PFSK-1 (cell line): ENCODE results near the gene ARHGAP6.

Experiments
- FOXP2 ChIP-seq: optimal IDR thresholded peaks from 2 replicates; pipeline ENCODE3; 2011; ENCODE audit warnings: borderline replicate concordance, control low read depth, inconsistent platforms; ENCODE audit not compliant: insufficient read depth; ENCODE audit errors: extremely low read length, extremely low read depth
- POLR2AphosphoS5 ChIP-seq: IDR thresholded peaks from 2 replicates; pipeline ENCODE4 v1.6.1; 2012; ENCODE audit warnings: low read depth, mild to moderate bottlenecking, control low read depth, low read length, moderate library complexity
- REST ChIP-seq, 2 experiments: IDR thresholded peaks; 2 replicates each; pipeline versions ENCODE4 v1.6.1 to v1.8.0; 2011 to 2012; ENCODE audit warnings: low read depth in 2 of 2, low read length in 2 of 2, control low read depth in 1 of 2, inconsistent platforms in 1 of 2, mild to moderate bottlenecking in 1 of 2, moderate library complexity in 1 of 2; ENCODE audit not compliant: insufficient read depth in 1 of 2
- SIN3A ChIP-seq: IDR thresholded peaks from 2 replicates; pipeline ENCODE4 v1.6.1; 2012; ENCODE audit warnings: mild to moderate bottlenecking, low read length, moderate library complexity, borderline replicate concordance; ENCODE audit not compliant: insufficient read depth
- TAF1 ChIP-seq: IDR thresholded peaks from 2 replicates; pipeline ENCODE4 v1.6.1; 2012; ENCODE audit warnings: low read length, control low read depth, borderline replicate concordance; ENCODE audit not compliant: insufficient read depth

The ARHGAP6 gene

GRCh38 chrX:11386001-11386523 is 279.7 kb downstream of the ARHGAP6 start:
- TF ChIP-seq REST (IDR thresholded peaks at IDR 0.05; ENCODE audit: insufficient read depth in 1 of 2, low read depth in 2 of 2, low read length in 2 of 2): no peak
- no peak for TF ChIP-seq POLR2AphosphoS5
- TF ChIP-seq TAF1: no peak
- no peak for TF ChIP-seq FOXP2
- no peak for TF ChIP-seq SIN3A

- TF ChIP-seq POLR2AphosphoS5 (no peak), REST (IDR thresholded peaks at IDR 0.05; ENCODE audit: insufficient read depth in 1 of 2, low read depth in 2 of 2, low read length in 2 of 2) (no peak)
These were observed 282.8 kb downstream of the ARHGAP6 start for GRCh38 chrX:11382930-11383329.

DNA sequence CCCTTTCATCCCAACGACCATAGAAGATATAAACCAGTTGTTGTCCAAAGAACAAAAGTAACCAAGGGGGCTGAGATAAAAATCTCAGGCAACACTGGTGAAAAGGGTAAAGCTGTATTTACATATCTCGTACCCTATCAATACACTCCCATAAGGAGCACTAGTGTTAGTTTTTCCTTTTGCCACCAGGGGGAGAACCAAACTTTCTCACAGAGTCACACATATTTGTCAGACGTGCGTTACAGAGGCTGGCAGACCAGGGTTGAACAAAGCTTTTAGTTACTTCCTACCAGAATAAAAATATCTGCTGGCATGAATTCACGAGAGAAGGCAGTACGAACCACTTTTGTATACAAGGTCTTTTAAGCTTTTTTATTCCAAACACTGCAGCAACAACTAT is 284.3 kb downstream of the ARHGAP6 start:
- TF ChIP-seq TAF1 (no peak), FOXP2 (no peak), REST (IDR thresholded peaks at IDR 0.05; ENCODE audit: insufficient read depth in 1 of 2, low read depth in 2 of 2, low read length in 2 of 2) (no peak), POLR2AphosphoS5 (no peak), SIN3A (no peak)

- no peak for TF ChIP-seq FOXP2
- TF ChIP-seq REST (IDR thresholded peaks at IDR 0.05; ENCODE audit: insufficient read depth in 1 of 2, low read depth in 2 of 2, low read length in 2 of 2): no peak
- no peak for TF ChIP-seq POLR2AphosphoS5
- no peak for TF ChIP-seq TAF1
- TF ChIP-seq SIN3A: no peak
These were observed 285.4 kb downstream of the ARHGAP6 start for GRCh38 chrX:11380187-11380844.

DNA sequence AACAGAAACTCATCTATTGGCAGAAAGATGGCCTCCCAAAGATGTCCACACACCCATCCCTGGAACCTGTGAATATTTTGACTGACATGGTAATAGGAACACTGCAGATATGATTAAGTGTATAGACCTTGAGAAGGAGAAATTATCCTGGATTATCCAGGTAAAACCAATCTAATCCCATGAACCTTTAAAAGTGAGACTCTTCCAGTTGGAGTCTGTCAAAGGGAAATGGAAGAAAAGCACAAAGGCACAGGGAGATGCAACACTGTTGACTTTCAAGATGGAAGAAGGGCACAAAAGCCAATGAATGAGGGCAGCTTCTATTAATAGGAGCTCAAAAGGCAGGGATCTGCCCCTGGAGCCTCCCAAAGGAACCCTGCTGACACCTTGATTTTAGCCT is 289.6 kb downstream of the ARHGAP6 start:
- TF ChIP-seq FOXP2: no peak
